ENCODE results near the gene HOATZ.

HOATZ gene

GRCh38 chr11:111514216-111515031 is at the start of gene HOATZ:
Gene HOATZ, plus strand, starts transcription at chr11:111514778. Its CDS starts 7 bp downstream, at chr11:111514785.
- no peak for DNase-seq (ENCODE audit: low read depth in 3 of 3, low spot score in 1 of 3)

- DNase-seq (ENCODE audit: low read depth in 3 of 3, low spot score in 1 of 3) = no peak
These were observed 49.2 kb upstream of the HOATZ start for GRCh38 chr11:111465400-111465799.

- DNase-seq (ENCODE audit: low read depth in 3 of 3, low spot score in 1 of 3) = no peak
These were observed 48.0 kb upstream of the HOATZ start for GRCh38 chr11:111466615-111467014.

- no peak for DNase-seq (ENCODE audit: low read depth in 3 of 3, low spot score in 1 of 3)
These were observed 45.4 kb upstream of the HOATZ start for GRCh38 chr11:111469200-111469599.

GRCh38 chr11:111472228-111472627 is 42.4 kb upstream of the HOATZ start:
- no peak for DNase-seq (ENCODE audit: low read depth in 3 of 3, low spot score in 1 of 3)

- DNase-seq (ENCODE audit: low read depth in 3 of 3, low spot score in 1 of 3) = no peak
These were observed 40.1 kb upstream of the HOATZ start for GRCh38 chr11:111474432-111474831.

GRCh38 chr11:111476366-111476765 is 38.2 kb upstream of the HOATZ start:
- no peak for DNase-seq (ENCODE audit: low read depth in 3 of 3, low spot score in 1 of 3)

GRCh38 chr11:111476956-111477355 is 37.6 kb upstream of the HOATZ start:
- DNase-seq (ENCODE audit: low read depth in 3 of 3, low spot score in 1 of 3) = no peak

GRCh38 chr11:111477898-111478297 is 36.7 kb upstream of the HOATZ start:
- DNase-seq (ENCODE audit: low read depth in 3 of 3, low spot score in 1 of 3) = no peak

GRCh38 chr11:111479666-111480065 is 34.9 kb upstream of the HOATZ start:
- DNase-seq (ENCODE audit: low read depth in 3 of 3, low spot score in 1 of 3) = no peak

- no peak for DNase-seq (ENCODE audit: low read depth in 3 of 3, low spot score in 1 of 3)
These were observed 31.1 kb upstream of the HOATZ start for GRCh38 chr11:111483431-111483830.

- DNase-seq (ENCODE audit: low read depth in 3 of 3, low spot score in 1 of 3) = no peak
These were observed 24.1 kb upstream of the HOATZ start for GRCh38 chr11:111490496-111490895.

- no peak for DNase-seq (ENCODE audit: low read depth in 3 of 3, low spot score in 1 of 3)
These were observed 20.5 kb upstream of the HOATZ start for GRCh38 chr11:111494040-111494439.

GRCh38 chr11:111499483-111499882 is 15.1 kb upstream of the HOATZ start:
- no peak for DNase-seq (ENCODE audit: low read depth in 3 of 3, low spot score in 1 of 3)

- DNase-seq (ENCODE audit: low read depth in 3 of 3, low spot score in 1 of 3) = no peak
These were observed 14.1 kb upstream of the HOATZ start for GRCh38 chr11:111500481-111500880.

GRCh38 chr11:111502611-111503010 is 12.0 kb upstream of the HOATZ start:
- no peak for DNase-seq (ENCODE audit: low read depth in 3 of 3, low spot score in 1 of 3)

- DNase-seq (ENCODE audit: low read depth in 3 of 3, low spot score in 1 of 3) = no peak
These were observed 4.3 kb upstream of the HOATZ start for GRCh38 chr11:111510311-111510710.

- DNase-seq (ENCODE audit: low read depth in 3 of 3, low spot score in 1 of 3) = no peak
These were observed 2.0 kb upstream of the HOATZ start, which contains the start of gene BTG4 for GRCh38 chr11:111512296-111513239. Gene BTG4, minus strand, starts transcription at chr11:111512386. Its CDS starts 13,610 bp downstream, at chr11:111498776.

GRCh38 chr11:111513240-111513605 is 1.4 kb upstream of the HOATZ start:
- no peak for DNase-seq (ENCODE audit: low read depth in 3 of 3, low spot score in 1 of 3)

GRCh38 chr11:111515591-111515990 is 1.0 kb downstream of the HOATZ start:
- DNase-seq (ENCODE audit: low read depth in 3 of 3, low spot score in 1 of 3) = no peak

GRCh38 chr11:111518668-111519067 is 4.1 kb downstream of the HOATZ start:
- no peak for DNase-seq (ENCODE audit: low read depth in 3 of 3, low spot score in 1 of 3)

GRCh38 chr11:111520560-111520959 is 6.0 kb downstream of the HOATZ start:
- DNase-seq (ENCODE audit: low read depth in 3 of 3, low spot score in 1 of 3) = no peak
